K562 (cell line): ENCODE results near the gene CNTN2. TPM values are rescaled to one million over a fixed set of nuclear protein-coding genes. Genes with fewer than 3 reads are reported as not detected.

Experiments
- ATAC-seq: fragments of 200-7000 bp; cut with Tn5 transposase; 3 replicates; pipeline ENCODE4 v1.9.1; 2020; ENCODE audit warnings: moderate library complexity
- BruUV-seq: library from RNA; stranded (reverse); fragments of 400-500 nt; replicated peaks from 2 replicates; lab custom pipeline; 2021; lab: Mats Ljungman, UMichigan
- CTCF ChIA-PET: fragments of 300-600 bp; formaldehyde crosslinking; extraction: SDS; loops from one replicate; lab custom pipeline; 2021; ENCODE audit warnings: low intra/inter-chr PET ratio; lab: Yijun Ruan, JAX
- POLR2A ChIA-PET: fragments of 300-600, 350-650 bp; sonication (Branson Sonifier 250); formaldehyde crosslinking; extraction: SDS; loops from one replicate; lab custom pipeline; 2021; ENCODE audit warnings: antibody characterized with exemption, inconsistent platforms; lab: Yijun Ruan, JAX
- DNase-seq, 4 experiments: peaks; one replicate each; pipeline versions ENCODE4 v3.0.0 to v3.0.0-alpha.2; 2011 to 2018; ENCODE audit warnings: low spot score in 3 of 4, mixed read lengths in 3 of 4; ENCODE audit errors: extremely low read depth in 1 of 4
- FAIRE-seq: peaks from 2 replicates; lab custom pipeline; 2011; peaks lifted over from hg19 to GRCh38; lab: Jason Lieb, UNC
- H2AFZ ChIP-seq: 2 replicates; pipeline ENCODE4 v1.6.0; 2011; ENCODE audit warnings: low read depth, low read length, control low read depth, inconsistent platforms
- H3K27ac ChIP-seq: fragments of 200-600 bp; 3 replicates; pipeline ENCODE4 v1.8.0; 2011; ENCODE audit warnings: low read depth, mild to moderate bottlenecking, control low read depth, inconsistent platforms, low read length, moderate library complexity, mixed read lengths; ENCODE audit errors: extremely low read depth
- H3K27me3 ChIP-seq, 2 experiments: fragments of 300-600 bp in 1 of 2; 2 replicates in 1 of 2; 3 replicates in 1 of 2; pipeline versions ENCODE4 v1.6.0 to v1.8.0; 2011; ENCODE audit warnings: inconsistent platforms in 2 of 2, low read length in 2 of 2, mild to moderate bottlenecking in 1 of 2, mixed read lengths in 1 of 2, moderate library complexity in 1 of 2; ENCODE audit not compliant: control insufficient read depth in 2 of 2, insufficient read depth in 2 of 2
- H3K36me3 ChIP-seq: fragments of 300-600 bp; 3 replicates; pipeline ENCODE4 v1.8.0; 2011; ENCODE audit warnings: mild to moderate bottlenecking, low read length, inconsistent platforms; ENCODE audit not compliant: control insufficient read depth, insufficient read depth
- H3K4me1 ChIP-seq, 2 experiments: fragments of 200-600 bp in 1 of 2; replicated peaks in 1 of 2; 2 replicates in 1 of 2; 3 replicates in 1 of 2; pipeline versions ENCODE4 v1.5.1 to v1.8.0; 2011; ENCODE audit warnings: inconsistent platforms in 2 of 2, low read length in 2 of 2, mild to moderate bottlenecking in 1 of 2, mixed read lengths in 1 of 2, moderate library complexity in 1 of 2; ENCODE audit not compliant: control insufficient read depth in 2 of 2, insufficient read depth in 2 of 2
- H3K4me2 ChIP-seq: 2 replicates; pipeline ENCODE4 v1.6.1; 2011; ENCODE audit warnings: low read length, control low read depth, inconsistent platforms, mixed read lengths; ENCODE audit not compliant: insufficient read depth
- H3K4me3 ChIP-seq: fragments of 200-600 bp; sonication (generic), shearing (Covaris generic); 2 replicates; pipeline ENCODE4 v1.5.1; 2016; ENCODE audit warnings: control low read depth, inconsistent platforms
- H3K79me2 ChIP-seq: fragments of 200-600 bp; 3 replicates; pipeline ENCODE4 v1.8.0; 2011; ENCODE audit warnings: low read length, inconsistent platforms; ENCODE audit not compliant: control insufficient read depth, insufficient read depth
- H3K9ac ChIP-seq, 2 experiments: 2 replicates each; pipeline versions ENCODE4 v1.6.0 to v1.6.1; 2011; ENCODE audit warnings: low read depth in 2 of 2, low read length in 2 of 2, control low read depth in 1 of 2, inconsistent platforms in 1 of 2, mild to moderate bottlenecking in 1 of 2, mixed read lengths in 1 of 2; ENCODE audit not compliant: insufficient read depth in 1 of 2
- H3K9me1 ChIP-seq: one replicate; pipeline ENCODE4 v1.6.0; 2011; ENCODE audit warnings: inconsistent platforms, mild to moderate bottlenecking, low read length, moderate library complexity; ENCODE audit not compliant: control insufficient read depth, insufficient read depth
- H3K9me3 ChIP-seq: replicated peaks from 2 replicates; pipeline ENCODE4 v1.5.1; 2011; ENCODE audit warnings: low read depth, low read length, inconsistent platforms; ENCODE audit not compliant: control insufficient read depth, insufficient read depth
- H4K20me1 ChIP-seq: replicated peaks from 2 replicates; pipeline ENCODE4 v1.6.1; 2011; ENCODE audit warnings: low read length, inconsistent platforms, mixed read lengths; ENCODE audit not compliant: control insufficient read depth, insufficient read depth
- CREM ChIP-seq: IDR thresholded peaks from 2 replicates; pipeline ENCODE4 v1.6.1; 2014; ENCODE audit warnings: antibody characterized with exemption, low read depth
- ERF ChIP-seq: fragments of 450-650 bp; formaldehyde crosslinking; IDR thresholded peaks from 2 replicates; pipeline ENCODE4 v1.4.0; 2020; ENCODE audit warnings: mild to moderate bottlenecking, mixed read lengths
- GATA2 ChIP-seq: sonication (generic); formaldehyde crosslinking; IDR thresholded peaks from 2 replicates; pipeline ENCODE4 v1.4.0; 2020; ENCODE audit warnings: mild to moderate bottlenecking, missing genetic modification reagents
- HMG20B ChIP-seq: fragments of 250-450 bp; sonication (Bioruptor Pico); IDR thresholded peaks from 2 replicates; pipeline ENCODE4 v1.5.0; 2021; ENCODE audit warnings: mild to moderate bottlenecking
- HNRNPLL ChIP-seq: fragments of 200-400 bp; formaldehyde crosslinking; IDR thresholded peaks from 2 replicates; pipeline ENCODE4 v1.6.1; 2017; ENCODE audit warnings: low read length, low read depth, mild to moderate bottlenecking; ENCODE audit not compliant: poor library complexity, severe bottlenecking
- HOXB6 ChIP-seq: fragments of 250-450 bp; sonication (Bioruptor Pico); IDR thresholded peaks from 2 replicates; pipeline ENCODE4 v1.5.1; 2022; ENCODE audit warnings: mild to moderate bottlenecking, borderline replicate concordance
- JUN ChIP-seq, 2 experiments: sonication (generic) in 1 of 2; formaldehyde crosslinking in 1 of 2; IDR thresholded peaks; 2 replicates each; pipeline versions ENCODE4 v1.6.1 to v1.8.0; 2012 to 2022; ENCODE audit warnings: borderline replicate concordance in 2 of 2, mild to moderate bottlenecking in 2 of 2, improper control_type of control experiment in 1 of 2, low read depth in 1 of 2, low read length in 1 of 2, missing genetic modification reagents in 1 of 2
- MAFK ChIP-seq: IDR thresholded peaks from 2 replicates; pipeline ENCODE4 v1.6.1; 2011; ENCODE audit warnings: low read length, improper control_type of control experiment
- NCOA1 ChIP-seq: fragments of 450-650 bp; IDR thresholded peaks from 2 replicates; pipeline ENCODE4 v1.6.1; 2016; ENCODE audit warnings: low read depth
- PPARD ChIP-seq: fragments of 250-450 bp; sonication (Bioruptor Pico); IDR thresholded peaks from 2 replicates; pipeline ENCODE4 v1.8.0; 2022; ENCODE audit warnings: inconsistent platforms, mild to moderate bottlenecking, moderate library complexity
- PYGO2 ChIP-seq: fragments of 450-650 bp; IDR thresholded peaks from 2 replicates; pipeline ENCODE4 v1.6.1; 2016; ENCODE audit warnings: mild to moderate bottlenecking, missing genetic modification characterization, moderate library complexity, missing compliant biosample characterization
- RCOR1 ChIP-seq, 2 experiments: IDR thresholded peaks; 2 replicates each; pipeline ENCODE4 v1.6.1; 2012; ENCODE audit warnings: low read depth in 2 of 2, low read length in 2 of 2, borderline replicate concordance in 1 of 2, improper control_type of control experiment in 1 of 2
- SAFB ChIP-seq: fragments of 200-400 bp; formaldehyde crosslinking; IDR thresholded peaks from 2 replicates; pipeline ENCODE4 v1.6.1; 2017; ENCODE audit warnings: low read depth, low read length, borderline replicate concordance
- TAF9B ChIP-seq: fragments of 450-650 bp; IDR thresholded peaks from 2 replicates; pipeline ENCODE4 v1.6.1; 2018; ENCODE audit warnings: mild to moderate bottlenecking; ENCODE audit not compliant: partially characterized antibody
- ZC3H11A ChIP-seq: IDR thresholded peaks from 2 replicates; pipeline ENCODE4 v1.6.1; 2012; ENCODE audit warnings: low read depth, low read length, improper control_type of control experiment
- ZNF140 ChIP-seq: fragments of 250-450 bp; sonication (Bioruptor Pico); IDR thresholded peaks from 2 replicates; pipeline ENCODE4 v1.8.0; 2021; ENCODE audit warnings: moderate library complexity, mild to moderate bottlenecking, inconsistent platforms
- ZNF609 ChIP-seq: sonication (generic); formaldehyde crosslinking; IDR thresholded peaks from 2 replicates; pipeline ENCODE4 v1.8.1; 2023; ENCODE audit warnings: missing genetic modification reagents, mild to moderate bottlenecking, borderline replicate concordance
- ZNF668 ChIP-seq: fragments of 250-450 bp; sonication (Bioruptor Pico); IDR thresholded peaks from 2 replicates; pipeline ENCODE4 v1.8.0; 2022; ENCODE audit warnings: mild to moderate bottlenecking, inconsistent platforms
- ZNF695 ChIP-seq: fragments of 450-650 bp; formaldehyde crosslinking; IDR thresholded peaks from 2 replicates; pipeline ENCODE4 v1.4.0; 2020; ENCODE audit warnings: mild to moderate bottlenecking, moderate library complexity
- WGBS: fragments of 100-300 bp; shearing (Covaris generic); methylation state at CpG from one replicate; pipeline ENCODE4 v1.1.6; 2016; ENCODE audit warnings: low coverage, mixed read lengths; ENCODE audit not compliant: insufficient coverage; ENCODE audit errors: missing lambda C conversion rate; 5-methylcytosine and 5-hydroxymethylcytosine counted together
- in situ Hi-C: fragments of 300-500 bp; cut with MboI; formaldehyde crosslinking; loops from 4 replicates; pipeline ENCODE4 v1.15.0; 2018; ENCODE audit warnings: inconsistent platforms, mixed read lengths
- intact Hi-C: fragments of 100-400 bp; cut with micrococcal nuclease; formaldehyde crosslinking; loops from 2 replicates; pipeline ENCODE4 v1.14.2; 2022
- polyA plus RNA-seq, 8 experiments: library from polyadenylated mRNA; depleted of rRNA in 4 of 8; stranded (reverse) in 5 of 8; unstranded in 3 of 8; fragments of >200 nt; fragmentation: Nextera tagmentation in 2 of 8; fragmentation: Illumina TruSeq in 1 of 8; extraction: Ambion mirVana in 2 of 8; extraction: Trizol in 1 of 8; gene quantifications; 2 replicates each; pipeline versions ENCODE4 v1.2.1 to v1.2.3, GENCODE V29; 2011 to 2014; ENCODE audit warnings: inconsistent platforms in 1 of 8, missing spikeins in 1 of 8
- total RNA-seq, 7 experiments: library from RNA; depleted of rRNA in 6 of 7; stranded (reverse); fragments of >200 nt in 6 of 7; fragmentation: Illumina TruSeq in 2 of 7; extraction: Trizol in 2 of 7; gene quantifications; 2 replicates each; pipeline versions ENCODE4 v1.2.1 to v1.2.3, GENCODE V29; 2011 to 2021; ENCODE audit warnings: low replicate concordance in 1 of 7

The CNTN2 gene
- total and polyA plus RNA-seq, 9 of the 15 experiments (the other 6 are each of a cell fraction or from before 2014, with no cell fraction given), result not detected

DNA sequence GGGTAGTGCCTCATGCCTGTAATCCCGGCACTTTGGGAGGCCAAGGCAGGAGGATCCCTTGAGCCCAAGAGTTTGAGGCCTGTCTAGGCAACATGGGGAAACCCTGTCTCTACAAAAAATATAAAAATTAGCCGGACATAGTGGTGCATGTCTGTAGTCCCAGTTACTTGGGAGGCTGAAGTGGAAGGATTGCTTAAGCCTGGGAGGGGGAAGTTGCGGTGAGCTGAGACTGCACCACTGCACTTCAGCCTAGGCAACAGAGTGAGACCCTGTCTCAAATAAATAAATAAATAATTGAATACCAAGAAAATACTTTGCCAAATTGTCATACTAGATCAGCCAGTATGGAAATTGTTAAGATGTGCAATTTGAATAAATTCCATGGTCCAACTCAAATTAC, 84.6 kb downstream of the CNTN2 start:
- Histone ChIP-seq H3K9ac (no peak overlapping the region), H3K4me2 (no peak overlapping the region), H3K27ac (no peak overlapping the region), H4K20me1 (no peaks in the 10 kb centered on the region), H3K9me3 (no peaks in the 10 kb centered on the region), H3K36me3 (no peaks in the 10 kb centered on the region), H3K27me3 (no peaks in the 10 kb centered on the region), H3K4me3 (no peak overlapping the region), H3K9me1 (no peaks in the 10 kb centered on the region), H3K79me2 (no peaks in the 10 kb centered on the region), H2AFZ (no peak overlapping the region), H3K4me1 (peaks cover 3% of the 10 kb centered on the region in 2 experiments; a peak in 3 of 5 replicates)
- ATAC-seq, result no peak
- 63% methylated on average over 3 of the region's 3 CpGs for WGBS
- ChIA-PET CTCF (no interaction called here), POLR2A (interaction anchor here (0.7 kb wide), 1 partner anchor 30 kb away, joined by 4 read pairs; no protein-coding TSS in a partner anchor)
- in situ Hi-C loops, result no loop called here
- intact Hi-C loops, result no loop called here
- TF ChIP-seq NCOA1 (no peak), ZNF609 (no peak), HMG20B (CRISPR knock-in tag) (no peak), GATA2 (no peak), MAFK (no peak), PYGO2 (tag) (no peak), CREM (no peak), PPARD (CRISPR knock-in tag) (no peak), ZNF140 (CRISPR knock-in tag) (no peak), SAFB (no peak), ZC3H11A (no peak), ZNF668 (CRISPR knock-in tag) (no peak), RCOR1 (IDR thresholded peaks at IDR 0.05; ENCODE audit: borderline replicate concordance in 1 of 2, low read depth in 2 of 2, low read length in 2 of 2) (no peak), JUN (IDR thresholded peaks at IDR 0.05; ENCODE audit: borderline replicate concordance, low read depth, low read length) (no peak), JUN (CRISPR knock-in tag; IDR thresholded peaks at IDR 0.05; ENCODE audit: borderline replicate concordance) (no peak), ERF (CRISPR knock-in tag) (no peak), ZNF695 (no peak), HNRNPLL (no peak), TAF9B (no peak), HOXB6 (no peak)
- BruUV-seq, result no TSS peak
- DNase-seq, result no peak
- no peak for FAIRE-seq
